Kidney epithelial cell (primary cell): Measurements from ENCODE around the gene CYP2W1. TPM values are rescaled to one million over a fixed set of nuclear protein-coding genes. Genes with fewer than 3 reads are reported as not detected.

ENCODE experiments used
- DNase-seq: peaks from one replicate; pipeline ENCODE4 v3.0.0-alpha.2; 2010; ENCODE audit warnings: low read depth
- H3K27me3 ChIP-seq: 2 replicates; pipeline ENCODE4 v1.6.0; 2011; ENCODE audit warnings: low read length; ENCODE audit not compliant: control insufficient read depth, insufficient read depth
- H3K36me3 ChIP-seq: 2 replicates; pipeline ENCODE4 v1.5.1; 2011; ENCODE audit warnings: low read length; ENCODE audit not compliant: control insufficient read depth, insufficient read depth
- H3K4me3 ChIP-seq: 2 replicates; pipeline ENCODE4 v1.5.1; 2011; ENCODE audit warnings: low read depth, mild to moderate bottlenecking, control low read depth, low read length
- total RNA-seq: library from RNA; depleted of rRNA; stranded (reverse); fragments of >200 nt; gene quantifications from 2 replicates; pipeline ENCODE4 v1.2.3, GENCODE V29; 2015
- TF ChIP-seq, protein P1 (sequence below): IDR thresholded peaks from 2 replicates; pipeline ENCODE4 v1.5.1; 2011; ENCODE audit warnings: mild to moderate bottlenecking, moderate library complexity, low read length, control low read depth, inconsistent platforms; ENCODE audit not compliant: insufficient read depth, poor library complexity, severe bottlenecking

CYP2W1 gene
- total RNA-seq, 1 donor from 2014 or later: not detected

DNA sequence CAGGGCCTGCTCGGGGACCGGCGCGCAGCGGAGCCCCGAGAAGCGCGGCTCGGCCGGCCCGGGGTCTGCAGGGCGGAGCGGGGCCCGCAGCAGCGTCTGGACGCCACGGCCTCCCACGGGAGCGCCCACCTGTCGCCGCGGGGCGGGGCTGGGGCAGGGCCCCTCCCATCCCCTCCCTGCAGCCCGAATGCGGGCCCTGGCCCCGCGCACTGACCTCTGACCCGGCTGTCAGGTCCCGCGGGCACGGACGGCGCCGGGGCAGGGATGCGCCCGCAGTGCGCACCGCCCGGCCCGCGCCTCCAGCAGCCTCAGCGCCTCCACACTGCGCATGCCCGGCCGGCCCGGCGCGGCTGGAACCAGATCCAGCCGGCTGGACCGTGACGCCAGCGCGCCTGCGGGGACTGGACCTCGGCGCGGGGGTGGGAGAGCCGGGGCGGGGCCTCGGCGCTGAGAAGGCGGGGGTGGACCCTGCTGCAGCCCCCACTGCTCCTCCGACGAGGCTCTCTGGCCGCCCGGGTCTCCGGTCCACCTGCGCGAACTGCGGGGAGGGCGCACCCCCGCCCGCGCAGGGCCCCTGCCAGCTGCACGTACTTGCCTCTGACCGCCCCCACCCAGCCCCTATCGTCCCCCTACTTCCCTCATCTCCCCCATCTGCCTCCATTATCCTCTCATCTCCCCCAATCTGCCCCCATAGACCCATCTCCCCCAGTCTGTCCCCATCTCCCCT is 45.2 kb downstream of the CYP2W1 start:
- DNase-seq: peak; percentile 35
- peaks cover 3% of the 10 kb centered on the region for H3K36me3 ChIP-seq
- peak overlapping the region; percentile 61 for H3K4me3 ChIP-seq
- no peaks in the 10 kb centered on the region for H3K27me3 ChIP-seq
- TF ChIP-seq, protein P1, sequence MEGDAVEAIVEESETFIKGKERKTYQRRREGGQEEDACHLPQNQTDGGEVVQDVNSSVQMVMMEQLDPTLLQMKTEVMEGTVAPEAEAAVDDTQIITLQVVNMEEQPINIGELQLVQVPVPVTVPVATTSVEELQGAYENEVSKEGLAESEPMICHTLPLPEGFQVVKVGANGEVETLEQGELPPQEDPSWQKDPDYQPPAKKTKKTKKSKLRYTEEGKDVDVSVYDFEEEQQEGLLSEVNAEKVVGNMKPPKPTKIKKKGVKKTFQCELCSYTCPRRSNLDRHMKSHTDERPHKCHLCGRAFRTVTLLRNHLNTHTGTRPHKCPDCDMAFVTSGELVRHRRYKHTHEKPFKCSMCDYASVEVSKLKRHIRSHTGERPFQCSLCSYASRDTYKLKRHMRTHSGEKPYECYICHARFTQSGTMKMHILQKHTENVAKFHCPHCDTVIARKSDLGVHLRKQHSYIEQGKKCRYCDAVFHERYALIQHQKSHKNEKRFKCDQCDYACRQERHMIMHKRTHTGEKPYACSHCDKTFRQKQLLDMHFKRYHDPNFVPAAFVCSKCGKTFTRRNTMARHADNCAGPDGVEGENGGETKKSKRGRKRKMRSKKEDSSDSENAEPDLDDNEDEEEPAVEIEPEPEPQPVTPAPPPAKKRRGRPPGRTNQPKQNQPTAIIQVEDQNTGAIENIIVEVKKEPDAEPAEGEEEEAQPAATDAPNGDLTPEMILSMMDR: no peak

DNA sequence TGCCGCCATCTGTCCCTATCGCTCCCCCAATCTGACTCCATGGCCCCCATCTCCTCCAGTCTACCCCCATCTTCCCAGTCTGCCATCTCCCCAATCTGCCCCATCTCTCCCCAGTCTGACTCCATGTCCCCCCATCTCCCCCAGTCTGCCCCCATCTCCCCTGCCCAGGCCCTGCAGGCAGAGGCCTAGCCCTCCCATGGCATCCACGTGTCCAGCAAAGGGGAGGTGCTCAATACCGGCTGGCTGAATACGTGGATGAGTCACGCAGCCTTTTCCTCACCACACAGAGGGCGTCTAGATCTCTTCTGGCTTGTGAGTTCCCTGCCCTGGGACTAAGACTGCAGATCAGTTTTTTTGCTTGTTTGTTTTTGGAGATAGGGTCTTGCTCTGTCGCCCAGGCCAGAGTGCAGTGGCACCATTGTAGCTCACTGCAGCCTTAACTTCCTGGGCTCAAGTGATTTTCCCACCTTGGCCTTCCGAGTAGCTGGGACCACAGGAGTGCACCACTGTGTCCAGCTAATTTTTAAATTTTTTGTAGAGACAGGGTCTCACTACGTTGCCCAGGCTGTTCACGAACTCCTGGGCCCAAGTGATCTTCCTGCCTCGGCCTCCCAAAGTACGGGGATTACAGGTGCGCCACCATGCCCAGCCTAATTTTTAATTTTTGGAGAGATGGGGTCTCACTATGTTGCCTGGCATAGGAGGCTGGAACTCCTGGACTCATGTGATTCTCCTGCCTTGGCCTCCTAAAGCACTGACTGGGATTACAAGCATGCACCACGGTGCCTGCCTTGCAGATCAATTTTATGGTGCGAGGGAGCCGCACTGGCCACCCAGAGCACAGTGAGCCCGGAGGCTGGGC is 46.0 kb downstream of the CYP2W1 start:
- Histone ChIP-seq H3K36me3 (peaks cover 3% of the 10 kb centered on the region), H3K27me3 (no peaks in the 10 kb centered on the region), H3K4me3 (peak overlapping the region; percentile 61)
- TF ChIP-seq, protein P1: no peak
- DNase-seq: peak; percentile 82

DNA sequence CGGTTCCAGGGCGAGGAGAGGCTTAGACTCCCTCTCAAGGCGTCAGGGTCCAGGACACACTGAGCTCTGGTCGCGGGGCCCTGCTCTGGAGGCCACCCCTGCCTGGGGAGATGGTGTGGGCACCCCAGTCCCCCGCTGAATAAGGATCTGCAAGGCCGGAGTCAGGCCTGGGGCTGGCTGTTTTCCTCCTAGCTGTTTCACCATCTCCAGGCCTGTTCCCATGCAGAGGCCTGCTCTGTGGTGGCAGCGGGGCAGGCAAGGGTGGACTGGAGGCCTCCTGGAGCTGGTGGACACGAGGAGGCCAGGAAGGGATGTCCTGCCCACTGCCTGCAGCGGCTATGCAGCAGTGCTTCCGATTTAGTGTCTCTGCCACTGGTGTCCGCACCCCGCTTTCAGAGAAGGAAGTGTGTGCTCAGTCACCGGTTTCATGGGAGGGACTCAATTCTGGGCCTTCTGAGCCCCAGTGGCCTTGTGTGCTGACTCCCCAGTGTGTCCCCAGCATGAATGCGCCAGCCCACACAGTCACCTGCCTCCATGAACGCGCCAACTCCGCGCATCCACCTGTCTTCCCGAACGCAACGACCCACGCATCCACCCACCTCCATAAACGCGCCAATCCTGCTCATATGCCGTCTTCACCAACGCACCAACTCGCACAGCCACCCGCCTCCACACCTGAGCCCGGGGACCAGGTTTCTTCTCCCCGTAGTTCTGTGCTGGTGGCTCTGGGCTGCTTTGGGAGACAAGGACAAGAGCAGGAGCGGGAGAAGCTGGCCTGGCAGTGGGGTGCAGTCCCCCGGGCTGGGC is 46.9 kb downstream of the CYP2W1 start:
- no peaks in the 10 kb centered on the region for H3K27me3 ChIP-seq
- H3K4me3 ChIP-seq: no peak overlapping the region
- DNase-seq: no peak
- peaks cover 3% of the 10 kb centered on the region for H3K36me3 ChIP-seq
- TF ChIP-seq, protein P1: no peak

DNA sequence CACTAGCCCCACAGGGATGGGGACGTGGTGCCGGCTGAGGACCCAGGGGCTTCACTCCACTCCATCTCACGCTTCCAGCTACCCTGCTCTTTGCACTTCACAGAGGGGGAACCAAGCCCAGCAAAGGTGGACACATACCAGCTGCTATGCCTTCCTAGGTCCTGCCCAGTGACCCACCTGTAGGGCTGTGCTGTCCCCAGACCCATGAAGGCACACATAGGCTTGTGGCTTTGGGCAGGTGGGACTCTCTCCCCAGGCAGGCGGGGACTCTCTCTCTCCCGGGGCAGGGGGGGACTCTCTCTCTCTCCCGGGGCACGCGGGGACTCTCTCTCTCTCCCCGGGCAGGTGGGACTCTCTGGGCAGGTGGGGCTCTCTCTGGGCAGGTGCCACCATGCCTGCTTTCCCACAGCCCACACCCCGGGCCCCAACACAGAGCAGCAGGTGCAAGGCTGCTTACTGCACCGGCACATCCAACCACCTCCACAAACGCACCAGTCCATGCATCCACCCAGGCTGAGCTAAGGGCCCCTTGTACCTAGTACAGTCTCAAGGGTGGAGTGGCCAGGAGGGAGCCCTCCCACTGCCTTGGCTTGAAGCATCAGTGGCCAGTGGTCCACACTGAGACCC is 47.6 kb downstream of the CYP2W1 start:
- DNase-seq: no peak

More for the DNA sequence above, 47.6 kb downstream of the CYP2W1 start:
- Histone ChIP-seq H3K36me3 (peaks cover 3% of the 10 kb centered on the region), H3K4me3 (no peak overlapping the region), H3K27me3 (no peaks in the 10 kb centered on the region)
- TF ChIP-seq, protein P1: no peak
